Superior temporal gyrus (tissue), 1 donor: Measurements from ENCODE around the gene HAPSTR1.

Experiments
- DNase-seq: peaks from one replicate; pipeline ENCODE4 v3.0.0-alpha.2; 2016; ENCODE audit errors: extremely low spot score

HAPSTR1 gene

DNA sequence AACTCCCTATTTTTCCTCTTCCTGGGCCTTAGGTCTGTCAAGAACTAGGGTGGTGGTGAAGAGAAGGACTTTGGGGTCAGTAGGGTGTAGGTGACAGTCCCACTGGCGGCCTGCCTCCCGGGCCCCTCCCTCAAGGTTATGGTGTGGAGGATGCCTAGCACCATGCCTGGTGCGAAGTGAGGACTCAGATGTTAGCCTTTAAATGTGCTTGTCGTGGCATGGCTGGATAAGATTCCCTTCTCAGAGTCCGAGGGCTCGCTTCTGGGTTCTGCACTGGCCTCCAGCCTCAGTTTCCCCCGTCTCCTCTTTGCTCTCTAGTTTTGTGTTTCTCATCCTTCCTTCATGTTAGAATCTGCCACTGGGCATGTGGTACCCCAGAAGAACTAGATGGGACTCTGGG is 32.0 kb downstream of the HAPSTR1 start:
- DNase-seq, result no peak

- no peak for DNase-seq
Observed at GRCh38 chr16:9123871-9124270, 32.4 kb downstream of the HAPSTR1 start.

DNA sequence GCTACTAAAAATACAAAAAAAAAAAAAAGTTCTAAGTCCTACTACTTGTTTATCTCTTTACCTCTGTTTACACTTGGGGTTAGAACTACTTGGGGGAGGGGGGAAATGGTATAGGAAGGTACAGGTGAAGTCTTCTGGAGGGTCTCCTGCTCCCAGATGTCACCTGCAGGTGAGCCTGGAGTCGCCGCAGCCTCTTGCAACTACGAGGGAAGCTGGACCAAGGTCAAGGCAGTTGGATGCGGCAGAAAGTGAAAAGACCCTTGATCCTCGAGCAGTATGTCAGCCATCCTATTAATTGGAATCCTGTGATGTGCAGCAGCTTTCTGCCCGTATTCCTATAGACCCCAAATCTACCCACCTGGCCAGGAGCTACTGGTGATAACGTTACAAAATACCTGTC is 33.0 kb downstream of the HAPSTR1 start:
- DNase-seq, result no peak

DNA sequence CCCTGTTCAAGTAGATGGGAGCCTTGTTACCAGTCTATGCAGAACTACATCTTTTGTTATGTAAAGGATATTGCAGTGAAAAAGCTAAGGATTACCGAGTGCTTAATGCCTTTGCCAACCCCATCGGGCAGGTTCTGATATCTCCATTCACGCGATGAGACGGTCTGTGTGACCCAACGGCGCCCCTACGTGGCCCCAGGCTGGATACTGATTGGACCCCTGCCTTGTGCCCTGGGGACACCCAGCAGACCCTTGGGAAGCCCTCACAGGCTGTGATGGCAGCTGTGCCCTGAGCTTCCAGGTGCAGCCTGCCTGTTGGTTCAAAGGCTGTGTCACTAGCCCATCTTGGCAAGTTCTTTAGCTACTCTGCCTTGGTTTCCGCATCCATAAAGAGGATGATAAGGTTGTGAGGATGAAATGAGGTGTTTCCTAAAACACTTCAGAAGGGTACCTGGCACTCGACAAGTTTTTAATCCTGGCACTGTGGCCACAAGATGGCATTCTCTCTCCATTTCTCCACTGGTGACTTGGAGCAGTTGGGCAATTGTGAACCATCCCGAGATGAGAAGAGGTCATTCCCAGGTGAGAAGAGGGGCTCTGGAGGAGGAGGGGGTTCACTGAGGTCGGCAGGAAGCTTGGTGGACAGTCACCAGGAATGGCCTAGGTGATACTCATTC is 33.6 kb downstream of the HAPSTR1 start:
- peak; percentile 46 for DNase-seq

- no peak for DNase-seq
Observed at GRCh38 chr16:9125658-9126505, 34.4 kb downstream of the HAPSTR1 start.

DNA sequence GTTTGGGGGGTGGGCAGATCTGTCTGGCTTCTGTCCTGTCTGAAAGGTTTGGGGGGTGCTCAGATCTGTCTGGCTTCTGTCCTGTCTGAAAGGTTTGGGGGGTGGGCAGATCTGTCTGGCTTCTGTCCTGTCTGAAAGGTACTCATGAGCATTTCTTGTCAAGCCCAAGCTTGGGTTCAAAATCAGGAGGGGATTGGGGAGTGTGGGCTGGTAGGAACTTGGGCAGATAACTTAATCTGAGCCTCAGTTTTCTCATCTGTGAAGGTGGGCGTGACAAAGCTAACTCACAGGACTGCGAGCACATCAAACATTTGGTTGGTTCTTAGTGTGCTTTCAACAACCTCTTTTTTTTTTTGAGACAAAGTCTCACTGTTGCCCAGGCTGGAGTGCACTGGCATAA is 35.2 kb downstream of the HAPSTR1 start:
- DNase-seq, result no peak

DNA sequence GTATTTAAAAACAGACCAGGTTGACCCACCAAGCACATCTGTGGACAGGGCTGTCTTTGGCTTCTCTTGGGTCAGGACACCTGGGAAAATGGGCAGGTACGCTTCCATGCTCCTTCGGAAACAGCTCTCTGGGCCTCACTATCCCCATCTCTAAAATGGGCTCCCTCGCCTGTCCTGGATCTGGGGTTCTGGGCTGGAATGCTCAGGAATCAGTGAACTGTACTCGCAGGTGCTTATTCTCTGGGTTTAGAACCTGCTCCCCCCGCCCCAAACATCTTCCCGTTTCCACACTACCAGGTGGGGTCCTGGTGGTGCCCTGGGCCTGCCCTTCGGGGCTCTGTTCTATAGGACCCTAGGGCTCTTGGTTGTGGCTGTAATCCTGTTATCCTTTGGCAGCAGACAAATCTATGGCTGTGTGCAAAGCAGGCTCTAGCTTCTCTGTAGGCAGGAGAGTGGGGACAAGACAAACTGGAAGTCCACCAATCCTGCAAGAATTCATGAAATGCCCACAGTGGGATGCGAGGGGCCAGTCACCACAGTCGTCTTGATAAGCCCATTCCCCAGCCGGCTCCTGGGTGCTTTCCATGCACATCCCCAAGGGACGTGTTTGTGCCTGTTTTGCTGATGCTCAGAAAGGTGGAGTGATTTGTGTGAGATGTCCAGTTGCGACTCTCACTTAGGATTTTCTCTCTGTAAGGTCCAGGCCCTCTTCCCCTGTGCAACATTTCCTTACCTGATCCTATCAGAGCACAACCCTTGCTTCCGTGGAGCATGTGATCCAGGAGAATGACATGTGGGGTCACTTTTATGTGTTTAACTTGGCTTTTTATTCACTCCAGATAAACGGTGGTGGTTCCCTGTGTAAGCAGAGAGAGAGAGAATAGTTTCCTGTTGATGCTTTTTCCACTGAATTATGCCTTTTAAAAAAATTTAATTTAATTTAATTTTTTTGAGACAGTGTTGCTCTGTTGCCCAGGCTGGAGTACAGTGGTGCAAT is 37.2 kb downstream of the HAPSTR1 start:
- DNase-seq, result no peak

GRCh38 chr16:9134306-9134705 is 42.9 kb downstream of the HAPSTR1 start:
- no peak for DNase-seq

- peak; percentile 55 for DNase-seq
Observed at GRCh38 chr16:9134739-9135138, 43.3 kb downstream of the HAPSTR1 start.

DNA sequence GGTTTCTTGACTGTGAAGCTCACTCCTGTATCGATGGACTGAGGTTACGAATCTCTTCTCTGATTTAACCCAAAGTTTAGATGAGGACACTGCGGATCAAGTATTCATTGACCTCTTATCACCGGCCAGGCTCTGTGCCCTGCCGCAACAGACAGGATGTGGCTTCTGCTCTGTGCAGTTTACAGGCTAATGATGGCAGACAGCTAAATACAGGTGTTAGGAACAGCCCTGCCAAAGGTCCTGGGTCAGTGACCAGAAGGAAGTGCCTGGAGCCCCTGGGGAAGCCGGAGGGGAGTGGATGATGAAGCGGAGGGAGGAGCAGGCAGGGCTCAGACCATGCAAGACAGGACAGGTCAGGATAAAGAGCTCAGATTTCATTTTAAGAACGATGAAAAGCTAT is 44.4 kb downstream of the HAPSTR1 start:
- no peak for DNase-seq

DNA sequence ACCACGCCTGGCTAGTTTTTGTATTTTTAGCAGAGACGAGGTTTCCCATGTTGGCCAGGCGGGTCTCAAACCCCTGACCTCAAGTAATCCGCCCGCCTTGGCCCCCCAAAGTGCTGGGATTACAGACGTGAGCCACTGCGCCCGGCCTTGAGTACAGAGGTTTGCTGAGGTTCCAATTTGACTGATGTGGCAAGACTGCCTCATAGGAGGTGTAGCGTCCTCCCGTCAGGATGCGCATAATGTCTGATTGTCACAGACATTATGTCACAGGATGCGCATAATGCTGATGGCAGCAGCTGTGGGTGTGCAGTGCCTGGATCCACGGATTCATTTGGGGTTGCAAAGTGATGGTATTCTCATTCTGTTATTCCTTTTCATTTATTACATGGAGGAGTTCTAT is 45.2 kb downstream of the HAPSTR1 start:
- DNase-seq, result no peak

DNA sequence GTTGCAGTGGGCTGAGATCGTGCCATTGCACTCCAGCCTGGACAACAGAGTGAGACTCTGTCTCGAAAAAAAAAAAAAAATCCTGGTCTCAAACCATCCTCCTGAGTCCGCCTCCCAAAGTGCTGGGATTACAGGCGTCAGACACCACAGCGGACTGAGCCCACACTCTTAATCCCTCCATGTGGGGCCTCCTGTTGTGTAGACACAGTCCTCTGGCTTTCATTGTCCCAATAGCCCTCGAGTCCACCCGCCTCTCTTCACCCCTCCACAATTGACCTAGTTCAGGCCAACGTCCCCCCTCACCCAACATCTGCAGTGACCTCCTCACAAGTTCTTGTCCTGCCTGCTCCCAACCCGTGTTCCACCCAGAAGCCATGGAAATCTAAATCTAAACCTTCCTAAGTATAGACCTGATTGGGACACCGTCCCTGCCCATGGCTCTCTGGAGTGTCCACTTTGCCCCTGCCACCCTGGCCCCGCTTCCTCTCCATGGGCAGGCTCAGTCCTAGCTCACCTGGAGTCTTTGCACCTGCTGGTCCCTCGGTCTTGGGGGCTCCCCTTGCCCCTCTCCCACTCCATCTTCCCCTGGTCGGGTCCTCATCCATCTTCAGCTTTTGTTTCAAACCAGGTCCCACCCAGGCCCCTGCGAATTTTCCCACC is 46.7 kb downstream of the HAPSTR1 start:
- DNase-seq, result no peak

- DNase-seq, result peak; percentile 87
Observed at GRCh38 chr16:9138731-9139501, 47.5 kb downstream of the HAPSTR1 start.

- peak; percentile 66 for DNase-seq
Observed at GRCh38 chr16:9139965-9140364, 48.5 kb downstream of the HAPSTR1 start.
